KMS-11 (cell line): ENCODE measurements around the gene CEP44.
"Not testable (repeated sequence)": the region's sequence is repeated elsewhere in the genome, so short reads cannot be mapped to it uniquely, and the experiment has no call there.

Source experiments
- H2AFZ ChIP-seq: fragments of 200-600 bp; sonication (generic); 2 replicates; pipeline ENCODE4 v1.6.1; 2016; ENCODE audit warnings: antibody characterized with exemption, mixed run types, low read depth
- H3K27ac ChIP-seq: fragments of 200-600 bp; sonication (generic); 2 replicates; pipeline ENCODE4 v1.6.1; 2016; ENCODE audit warnings: mild to moderate bottlenecking, mixed run types
- H3K27me3 ChIP-seq: fragments of 200-600 bp; sonication (generic); 2 replicates; pipeline ENCODE4 v1.6.1; 2017; ENCODE audit warnings: mild to moderate bottlenecking, low read depth, mixed run types, moderate library complexity; ENCODE audit not compliant: insufficient read depth
- H3K36me3 ChIP-seq: fragments of 200-600 bp; sonication (generic); 2 replicates; pipeline ENCODE4 v1.6.1; 2017; ENCODE audit warnings: mild to moderate bottlenecking, mixed run types; ENCODE audit not compliant: insufficient read depth
- H3K4me1 ChIP-seq: fragments of 200-600 bp; sonication (generic); 2 replicates; pipeline ENCODE4 v1.6.1; 2016; ENCODE audit warnings: mild to moderate bottlenecking, low read depth, mixed run types; ENCODE audit not compliant: poor library complexity, severe bottlenecking
- H3K4me2 ChIP-seq: fragments of 200-600 bp; sonication (generic); 2 replicates; pipeline ENCODE4 v1.7.0; 2016; ENCODE audit warnings: mild to moderate bottlenecking, mixed run types
- H3K4me3 ChIP-seq: fragments of 200-600 bp; sonication (generic); IDR thresholded peaks from 2 replicates; pipeline ENCODE4 v1.6.1; 2017; ENCODE audit warnings: low read depth, low read length, mixed read lengths; ENCODE audit not compliant: insufficient read depth
- H3K79me2 ChIP-seq: fragments of 200-600 bp; sonication (generic); 2 replicates; pipeline ENCODE4 v1.6.1; 2016; ENCODE audit warnings: low read depth, mixed run types; ENCODE audit not compliant: insufficient read depth
- H3K9ac ChIP-seq: fragments of 200-600 bp; sonication (generic); 2 replicates; pipeline ENCODE4 v1.6.1; 2016; ENCODE audit warnings: mild to moderate bottlenecking, mixed run types
- H4K20me1 ChIP-seq: fragments of 200-600 bp; sonication (generic); 2 replicates; pipeline ENCODE4 v1.6.1; 2016; ENCODE audit warnings: mild to moderate bottlenecking, mixed run types; ENCODE audit not compliant: insufficient read depth
- TF ChIP-seq, protein P1 (sequence below): fragments of 200-600 bp; sonication (generic); conservative IDR thresholded peaks from 2 replicates; pipeline ENCODE4 v1.6.1; 2017; ENCODE audit warnings: low read depth, mild to moderate bottlenecking, antibody characterized with exemption, low read length, moderate library complexity, mixed read lengths

The CEP44 gene

DNA sequence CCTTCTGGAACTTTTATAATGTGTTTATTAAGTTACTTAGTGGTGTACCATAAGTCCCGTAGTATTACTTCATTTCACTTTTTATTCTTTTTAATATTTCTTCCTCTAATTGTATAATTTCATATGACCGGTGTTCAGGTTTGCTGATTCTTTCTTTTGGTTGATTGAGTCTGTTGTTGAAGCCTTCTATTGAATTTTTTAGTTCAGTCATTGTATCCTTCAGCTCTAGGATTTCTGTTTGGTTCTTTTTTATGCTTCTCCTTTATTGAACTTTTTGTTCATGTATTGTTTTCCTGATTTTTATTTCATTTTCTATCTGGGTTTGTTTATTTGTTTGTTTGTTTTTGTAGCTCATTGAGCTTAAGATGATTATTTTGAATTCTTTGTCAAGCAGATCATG is 8.8 kb downstream of the CEP44 start:
- H2AFZ ChIP-seq: no peak overlapping the region
- H3K79me2 ChIP-seq: peaks cover 23% of the 10 kb centered on the region; the same call in 1 of the 2 replicates
- TF ChIP-seq, protein P1, sequence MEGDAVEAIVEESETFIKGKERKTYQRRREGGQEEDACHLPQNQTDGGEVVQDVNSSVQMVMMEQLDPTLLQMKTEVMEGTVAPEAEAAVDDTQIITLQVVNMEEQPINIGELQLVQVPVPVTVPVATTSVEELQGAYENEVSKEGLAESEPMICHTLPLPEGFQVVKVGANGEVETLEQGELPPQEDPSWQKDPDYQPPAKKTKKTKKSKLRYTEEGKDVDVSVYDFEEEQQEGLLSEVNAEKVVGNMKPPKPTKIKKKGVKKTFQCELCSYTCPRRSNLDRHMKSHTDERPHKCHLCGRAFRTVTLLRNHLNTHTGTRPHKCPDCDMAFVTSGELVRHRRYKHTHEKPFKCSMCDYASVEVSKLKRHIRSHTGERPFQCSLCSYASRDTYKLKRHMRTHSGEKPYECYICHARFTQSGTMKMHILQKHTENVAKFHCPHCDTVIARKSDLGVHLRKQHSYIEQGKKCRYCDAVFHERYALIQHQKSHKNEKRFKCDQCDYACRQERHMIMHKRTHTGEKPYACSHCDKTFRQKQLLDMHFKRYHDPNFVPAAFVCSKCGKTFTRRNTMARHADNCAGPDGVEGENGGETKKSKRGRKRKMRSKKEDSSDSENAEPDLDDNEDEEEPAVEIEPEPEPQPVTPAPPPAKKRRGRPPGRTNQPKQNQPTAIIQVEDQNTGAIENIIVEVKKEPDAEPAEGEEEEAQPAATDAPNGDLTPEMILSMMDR: no peak
- no peaks in the 10 kb centered on the region for H3K4me1 ChIP-seq
- H4K20me1 ChIP-seq: no peaks in the 10 kb centered on the region
- no peaks in the 10 kb centered on the region for H3K36me3 ChIP-seq
- no peak overlapping the region for H3K4me2 ChIP-seq
- H3K9ac ChIP-seq: no peak overlapping the region
- no peak overlapping the region for H3K27ac ChIP-seq
- no peaks in the 10 kb centered on the region for H3K27me3 ChIP-seq
- no peak overlapping the region for H3K4me3 ChIP-seq

DNA sequence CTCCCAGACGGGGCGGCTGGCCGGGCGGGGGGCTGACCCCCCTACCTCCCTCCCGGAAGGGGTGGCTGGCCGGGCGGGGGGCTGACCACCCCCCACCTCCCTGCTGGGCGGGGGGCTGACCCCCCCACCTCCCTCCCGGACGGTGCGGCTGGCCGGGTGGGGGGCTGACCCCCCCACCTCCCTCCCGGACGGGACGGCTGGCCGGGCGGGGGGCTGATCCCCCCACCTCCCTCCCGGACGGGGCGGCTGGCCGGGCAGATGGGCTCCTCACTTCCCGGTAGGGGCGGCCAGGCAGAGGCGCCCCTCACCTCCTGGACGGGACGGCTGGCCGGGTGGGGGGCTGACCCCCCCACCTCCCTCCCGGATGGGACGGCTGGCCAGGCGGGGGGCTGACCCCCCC is 10.9 kb downstream of the CEP44 start:
- not testable (repeated sequence) for H3K4me2 ChIP-seq, H3K27me3 ChIP-seq, H3K9ac ChIP-seq, H2AFZ ChIP-seq, H3K36me3 ChIP-seq, H4K20me1 ChIP-seq, H3K4me3 ChIP-seq, H3K4me1 ChIP-seq, H3K27ac ChIP-seq
- H3K79me2 ChIP-seq: peaks cover 16% of the 10 kb centered on the region; the same call in 1 of the 2 replicates

DNA sequence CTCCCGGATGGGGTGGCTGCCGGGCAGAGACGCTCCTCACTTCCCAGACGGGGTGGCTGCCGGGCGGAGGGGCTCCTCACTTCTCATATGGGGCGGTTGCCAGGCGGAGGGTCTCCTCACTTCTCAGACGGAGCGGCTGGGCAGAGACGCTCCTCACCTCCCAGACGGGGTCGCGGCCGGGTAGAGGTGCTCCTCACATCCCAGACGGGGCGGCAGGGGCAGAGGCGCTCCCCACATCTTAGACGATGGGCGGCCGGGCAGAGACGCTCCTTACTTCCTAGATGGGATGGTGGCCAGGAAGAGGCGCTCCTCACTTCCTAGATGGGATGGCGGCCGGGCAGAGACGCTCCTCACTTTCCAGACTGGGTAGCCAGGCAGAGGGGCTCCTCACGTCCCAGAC is 11.4 kb downstream of the CEP44 start:
- H3K27ac ChIP-seq, H4K20me1 ChIP-seq, H3K27me3 ChIP-seq, H3K9ac ChIP-seq, H3K36me3 ChIP-seq, H3K4me1 ChIP-seq, H3K4me2 ChIP-seq, H2AFZ ChIP-seq, H3K4me3 ChIP-seq: not testable (repeated sequence)
- H3K79me2 ChIP-seq: peaks cover 16% of the 10 kb centered on the region; the same call in 1 of the 2 replicates

GRCh38 chr4:174303687-174304086 is 20.0 kb downstream of the CEP44 start:
- TF ChIP-seq, protein P1: no peak
- no peaks in the 10 kb centered on the region for H3K27me3 ChIP-seq
- no peak overlapping the region for H3K4me2 ChIP-seq
- peaks cover 5% of the 10 kb centered on the region; the same call in 1 of the 2 replicates for H3K36me3 ChIP-seq
- no peak overlapping the region for H3K4me3 ChIP-seq
- H2AFZ ChIP-seq: no peak overlapping the region
- H4K20me1 ChIP-seq: no peaks in the 10 kb centered on the region
- no peak overlapping the region for H3K9ac ChIP-seq
- no peak overlapping the region for H3K27ac ChIP-seq
- H3K4me1 ChIP-seq: no peaks in the 10 kb centered on the region
- H3K79me2 ChIP-seq: no peaks in the 10 kb centered on the region

DNA sequence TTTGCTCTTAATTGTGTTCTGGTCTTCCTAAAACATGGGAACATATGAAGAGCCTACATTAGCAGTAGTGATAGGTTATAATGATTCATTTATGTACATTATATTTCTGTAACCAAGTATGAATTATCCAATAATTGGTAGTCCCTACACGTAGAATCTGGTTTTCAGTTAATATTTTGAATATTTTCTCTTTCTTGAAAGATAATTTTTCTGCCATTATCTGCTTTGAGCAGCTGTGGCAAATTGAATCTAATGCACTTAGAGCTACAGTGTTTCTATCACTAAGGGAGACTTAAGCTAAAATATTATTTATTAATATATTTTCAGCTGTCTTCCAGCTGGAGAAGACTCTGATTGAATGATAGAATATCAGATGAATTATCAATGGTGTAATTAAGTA is 21.0 kb downstream of the CEP44 start:
- Histone ChIP-seq H3K27ac (no peak overlapping the region), H3K79me2 (no peaks in the 10 kb centered on the region), H2AFZ (no peak overlapping the region), H3K36me3 (peaks cover 5% of the 10 kb centered on the region; the same call in 1 of the 2 replicates), H3K4me2 (no peak overlapping the region), H4K20me1 (no peaks in the 10 kb centered on the region), H3K4me1 (no peaks in the 10 kb centered on the region), H3K4me3 (no peak overlapping the region), H3K9ac (no peak overlapping the region), H3K27me3 (no peaks in the 10 kb centered on the region)
- TF ChIP-seq, protein P1: no peak
